Neural cell (in vitro differentiated cells): ENCODE measurements around the gene SCN10A. TPM values are rescaled to one million over a fixed set of nuclear protein-coding genes. Genes with fewer than 3 reads are reported as not detected.

Experiments
- H2AFZ ChIP-seq: fragments of 200-600, 300-800 bp; sonication (generic), shearing (Covaris generic); 2 replicates; pipeline ENCODE4 v1.6.0; 2014; ENCODE audit warnings: low read depth, mild to moderate bottlenecking, antibody characterized with exemption, low read length, moderate library complexity
- H3F3A ChIP-seq: fragments of 200-600 bp; shearing (Covaris generic); 2 replicates; pipeline ENCODE4 v1.6.1; 2016; ENCODE audit warnings: mild to moderate bottlenecking, moderate library complexity, mixed read lengths, antibody characterized with exemption, low read length; ENCODE audit not compliant: insufficient read depth, poor library complexity, severe bottlenecking
- H3K27ac ChIP-seq: fragments of 200-600, 300-800 bp; sonication (generic), shearing (Covaris generic); 2 replicates; pipeline ENCODE4 v1.5.1; 2014; ENCODE audit warnings: mild to moderate bottlenecking, low read length, moderate library complexity
- H3K27me3 ChIP-seq: fragments of 300-800, 200-600 bp; sonication (generic), shearing (Covaris generic); 2 replicates; pipeline ENCODE4 v1.6.0; 2014; ENCODE audit warnings: mild to moderate bottlenecking, low read depth, low read length, moderate library complexity; ENCODE audit not compliant: insufficient read depth
- H3K36me3 ChIP-seq: fragments of 300-800, 200-600 bp; sonication (generic), shearing (Covaris generic); 2 replicates; pipeline ENCODE4 v1.5.1; 2014; ENCODE audit warnings: mild to moderate bottlenecking, antibody characterized with exemption, low read length, moderate library complexity; ENCODE audit not compliant: insufficient read depth
- H3K4me2 ChIP-seq: fragments of 300-800, 200-600 bp; sonication (generic), shearing (Covaris generic); 2 replicates; pipeline ENCODE4 v1.6.0; 2014; ENCODE audit warnings: mild to moderate bottlenecking, low read length
- H3K4me3 ChIP-seq: fragments of 300-800, 200-600 bp; sonication (generic), shearing (Covaris generic); 2 replicates; pipeline ENCODE4 v1.5.1; 2014; ENCODE audit warnings: mild to moderate bottlenecking, low read length, moderate library complexity
- H3K79me2 ChIP-seq: fragments of 200-600 bp; shearing (Covaris generic); replicated peaks from 2 replicates; pipeline ENCODE4 v1.6.0; 2014; ENCODE audit warnings: mild to moderate bottlenecking, low read length, moderate library complexity; ENCODE audit not compliant: insufficient read depth
- H3K9ac ChIP-seq: fragments of 300-800, 200-600 bp; sonication (generic), shearing (Covaris generic); 2 replicates; pipeline ENCODE4 v1.6.1; 2016; ENCODE audit warnings: mild to moderate bottlenecking, low read length, mixed read lengths
- H3K9me2 ChIP-seq: fragments of 200-600 bp; shearing (Covaris generic); 2 replicates; pipeline ENCODE4 v1.6.1; 2016; ENCODE audit warnings: mild to moderate bottlenecking, low read length, mixed read lengths; ENCODE audit not compliant: insufficient read depth
- H3K9me3 ChIP-seq: fragments of 200-600, 300-800 bp; sonication (generic), shearing (Covaris generic); 2 replicates; pipeline ENCODE4 v1.6.1; 2016; ENCODE audit warnings: mild to moderate bottlenecking, mixed run types, low read length, moderate library complexity, mixed read lengths
- H4K20me1 ChIP-seq: fragments of 200-600 bp; shearing (Covaris generic); 2 replicates; pipeline ENCODE4 v1.6.1; 2016; ENCODE audit warnings: mild to moderate bottlenecking, mixed run types; ENCODE audit not compliant: insufficient read depth
- CTCF ChIP-seq: fragments of 450-650 bp; IDR thresholded peaks from 2 replicates; pipeline ENCODE4 v1.5.1; 2014; ENCODE audit warnings: antibody characterized with exemption, mild to moderate bottlenecking, moderate library complexity; ENCODE audit not compliant: poor library complexity, severe bottlenecking
- EP300 ChIP-seq: fragments of 450-650 bp; conservative IDR thresholded peaks from 2 replicates; pipeline ENCODE4 v1.6.1; 2014; ENCODE audit warnings: antibody characterized with exemption, mild to moderate bottlenecking, moderate library complexity; ENCODE audit not compliant: poor library complexity, severe bottlenecking
- EZH2 ChIP-seq: fragments of 200-600, 300-800 bp; shearing (Covaris generic), sonication (generic); IDR thresholded peaks from 2 replicates; pipeline ENCODE4 v1.6.1; 2014; ENCODE audit warnings: antibody characterized with exemption, low read length, borderline replicate concordance, mild to moderate bottlenecking; ENCODE audit not compliant: insufficient read depth, poor library complexity, severe bottlenecking
- MXI1 ChIP-seq: fragments of 450-650 bp; conservative IDR thresholded peaks from 2 replicates; pipeline ENCODE4 v1.6.1; 2014; ENCODE audit warnings: antibody characterized with exemption, mild to moderate bottlenecking; ENCODE audit not compliant: poor library complexity, severe bottlenecking
- POLR2AphosphoS5 ChIP-seq: IDR thresholded peaks from 2 replicates; pipeline ENCODE4 v1.6.1; 2012
- RAD21 ChIP-seq: fragments of 450-650 bp; conservative IDR thresholded peaks from 2 replicates; pipeline ENCODE4 v1.6.1; 2014; ENCODE audit warnings: antibody characterized with exemption, mild to moderate bottlenecking, moderate library complexity
- SMC3 ChIP-seq: fragments of 450-650 bp; conservative IDR thresholded peaks from 2 replicates; pipeline ENCODE4 v1.6.1; 2014; ENCODE audit warnings: antibody characterized with exemption, mild to moderate bottlenecking, moderate library complexity; ENCODE audit not compliant: poor library complexity
- TAF1 ChIP-seq: IDR thresholded peaks from 2 replicates; pipeline ENCODE4 v1.6.1; 2012; ENCODE audit warnings: low read depth
- polyA plus RNA-seq: library from polyadenylated mRNA; depleted of rRNA; stranded (reverse); fragments of >200 nt; gene quantifications from 2 replicates; pipeline ENCODE4 v1.2.3, GENCODE V29; 2014
- TF ChIP-seq, protein P1 (sequence below): IDR thresholded peaks from 2 replicates; pipeline ENCODE4 v1.6.1; 2012; ENCODE audit warnings: borderline replicate concordance

SCN10A gene
- polyA plus RNA-seq, 1 donor from 2014 or later = not detected

DNA sequence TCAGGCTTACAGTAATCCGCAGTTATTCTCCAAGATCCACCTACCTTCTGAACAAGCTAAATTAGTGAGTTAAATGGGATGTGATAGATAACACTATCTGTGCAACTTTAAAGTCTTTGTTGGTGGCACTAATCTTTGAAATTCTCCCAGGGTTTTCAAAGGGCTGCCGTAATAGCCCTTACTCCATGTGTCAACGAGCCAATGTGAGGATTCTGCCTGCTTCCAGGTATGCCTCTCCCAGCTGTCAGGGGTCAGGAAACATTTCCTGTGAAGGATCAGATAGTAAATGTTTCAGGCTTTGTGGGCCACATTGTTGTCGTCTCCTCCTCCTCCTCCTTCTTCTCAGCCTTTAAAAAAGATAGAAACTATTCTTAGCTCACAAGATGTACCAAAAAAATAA lies 146.3 kb downstream of the SCN10A start:
- Histone ChIP-seq H3K79me2 (no peaks in the 10 kb centered on the region), H4K20me1 (no peaks in the 10 kb centered on the region), H3K9me3 (no peaks in the 10 kb centered on the region), H2AFZ (no peak overlapping the region), H3K9ac (no peak overlapping the region), H3K9me2 (no peaks in the 10 kb centered on the region), H3K27ac (no peak overlapping the region), H3K36me3 (no peaks in the 10 kb centered on the region), H3K27me3 (no peaks in the 10 kb centered on the region), H3K4me2 (no peak overlapping the region), H3K4me3 (no peak overlapping the region), H3F3A (no peaks in the 10 kb centered on the region)
- no peak for TF ChIP-seq EZH2
- no peak for TF ChIP-seq POLR2AphosphoS5
- no peak for TF ChIP-seq TAF1

DNA sequence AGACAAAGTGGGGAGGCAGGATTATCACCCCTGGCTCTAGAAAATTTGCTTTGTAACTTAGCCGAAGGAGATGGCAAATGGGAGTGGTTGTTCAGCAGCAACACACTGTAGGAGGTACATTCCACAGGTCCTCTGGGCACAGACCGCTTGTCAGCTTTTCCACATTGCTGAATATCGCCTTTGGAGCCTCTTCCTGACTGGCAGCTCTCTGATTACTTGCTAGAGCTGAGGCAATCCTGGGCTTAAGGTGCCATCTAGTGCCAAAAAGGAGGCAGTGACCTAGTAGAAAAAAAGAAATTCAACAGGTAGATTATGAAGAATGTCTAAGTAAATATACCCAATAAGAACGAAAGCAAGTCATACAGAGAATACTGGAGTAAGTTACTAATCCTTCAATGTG lies 153.5 kb downstream of the SCN10A start:
- Histone ChIP-seq H3K27ac (no peak overlapping the region), H3K4me2 (no peak overlapping the region), H3K9me3 (no peaks in the 10 kb centered on the region), H3K9ac (no peak overlapping the region), H3F3A (no peaks in the 10 kb centered on the region), H3K27me3 (no peaks in the 10 kb centered on the region), H3K9me2 (no peaks in the 10 kb centered on the region), H3K79me2 (no peaks in the 10 kb centered on the region), H3K4me3 (no peak overlapping the region), H3K36me3 (no peaks in the 10 kb centered on the region), H2AFZ (no peak overlapping the region), H4K20me1 (no peaks in the 10 kb centered on the region)
- TF ChIP-seq SMC3 = peak; percentile 80
- TF ChIP-seq CTCF = peak; percentile 77
- peak; percentile 87 for TF ChIP-seq RAD21
- TF ChIP-seq POLR2AphosphoS5 = no peak
- TF ChIP-seq EZH2 = no peak

- Histone ChIP-seq H3K9ac (peak overlapping the region; percentile 24), H3K9me3 (no peaks in the 10 kb centered on the region), H3K27ac (peak overlapping the region; percentile 19), H3F3A (no peaks in the 10 kb centered on the region), H2AFZ (peak overlapping the region; percentile 1), H3K4me3 (peak overlapping the region; percentile 35), H3K79me2 (no peaks in the 10 kb centered on the region), H3K36me3 (no peaks in the 10 kb centered on the region), H4K20me1 (no peaks in the 10 kb centered on the region), H3K9me2 (no peaks in the 10 kb centered on the region), H3K27me3 (no peaks in the 10 kb centered on the region), H3K4me2 (no peak overlapping the region)
- TF ChIP-seq POLR2AphosphoS5 (no peak), EP300 (peak; percentile 51), TAF1 (peak; percentile 4)
Observed at GRCh38 chr3:38658841-38659240, 157.2 kb downstream of the SCN10A start.

DNA sequence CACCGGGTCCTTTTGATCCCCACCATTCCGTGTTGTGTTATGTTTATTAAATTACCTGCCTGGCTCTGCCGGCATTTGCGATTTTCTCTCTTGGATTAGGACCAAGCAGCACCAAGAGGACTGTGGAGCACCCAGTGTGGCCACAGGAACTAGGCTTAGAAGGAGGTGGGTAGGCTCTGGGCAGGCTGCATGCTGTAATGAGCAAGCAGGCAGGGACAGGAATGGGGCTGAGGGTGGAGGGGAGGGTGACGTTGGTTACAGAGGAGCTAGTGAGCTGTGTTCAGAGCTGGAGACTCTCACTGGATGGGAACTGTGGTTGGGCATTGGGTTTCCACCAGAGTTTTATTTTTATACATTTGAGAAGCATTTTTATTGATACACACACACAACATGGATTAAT lies 158.6 kb downstream of the SCN10A start:
- TF ChIP-seq SMC3 (no peak), POLR2AphosphoS5 (no peak), MXI1 (no peak), EZH2 (no peak), CTCF (no peak), TAF1 (no peak), EP300 (no peak), RAD21 (no peak)
- TF ChIP-seq, protein P1, sequence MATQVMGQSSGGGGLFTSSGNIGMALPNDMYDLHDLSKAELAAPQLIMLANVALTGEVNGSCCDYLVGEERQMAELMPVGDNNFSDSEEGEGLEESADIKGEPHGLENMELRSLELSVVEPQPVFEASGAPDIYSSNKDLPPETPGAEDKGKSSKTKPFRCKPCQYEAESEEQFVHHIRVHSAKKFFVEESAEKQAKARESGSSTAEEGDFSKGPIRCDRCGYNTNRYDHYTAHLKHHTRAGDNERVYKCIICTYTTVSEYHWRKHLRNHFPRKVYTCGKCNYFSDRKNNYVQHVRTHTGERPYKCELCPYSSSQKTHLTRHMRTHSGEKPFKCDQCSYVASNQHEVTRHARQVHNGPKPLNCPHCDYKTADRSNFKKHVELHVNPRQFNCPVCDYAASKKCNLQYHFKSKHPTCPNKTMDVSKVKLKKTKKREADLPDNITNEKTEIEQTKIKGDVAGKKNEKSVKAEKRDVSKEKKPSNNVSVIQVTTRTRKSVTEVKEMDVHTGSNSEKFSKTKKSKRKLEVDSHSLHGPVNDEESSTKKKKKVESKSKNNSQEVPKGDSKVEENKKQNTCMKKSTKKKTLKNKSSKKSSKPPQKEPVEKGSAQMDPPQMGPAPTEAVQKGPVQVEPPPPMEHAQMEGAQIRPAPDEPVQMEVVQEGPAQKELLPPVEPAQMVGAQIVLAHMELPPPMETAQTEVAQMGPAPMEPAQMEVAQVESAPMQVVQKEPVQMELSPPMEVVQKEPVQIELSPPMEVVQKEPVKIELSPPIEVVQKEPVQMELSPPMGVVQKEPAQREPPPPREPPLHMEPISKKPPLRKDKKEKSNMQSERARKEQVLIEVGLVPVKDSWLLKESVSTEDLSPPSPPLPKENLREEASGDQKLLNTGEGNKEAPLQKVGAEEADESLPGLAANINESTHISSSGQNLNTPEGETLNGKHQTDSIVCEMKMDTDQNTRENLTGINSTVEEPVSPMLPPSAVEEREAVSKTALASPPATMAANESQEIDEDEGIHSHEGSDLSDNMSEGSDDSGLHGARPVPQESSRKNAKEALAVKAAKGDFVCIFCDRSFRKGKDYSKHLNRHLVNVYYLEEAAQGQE = no peak
- Histone ChIP-seq H3K4me3 (no peak overlapping the region), H3F3A (no peaks in the 10 kb centered on the region), H3K9ac (no peak overlapping the region), H3K27ac (no peak overlapping the region), H3K36me3 (no peaks in the 10 kb centered on the region), H3K27me3 (no peaks in the 10 kb centered on the region), H3K79me2 (no peaks in the 10 kb centered on the region), H3K9me2 (no peaks in the 10 kb centered on the region), H4K20me1 (no peaks in the 10 kb centered on the region), H3K9me3 (no peaks in the 10 kb centered on the region), H3K4me2 (no peak overlapping the region), H2AFZ (no peak overlapping the region)
